Panc1 (cell line): ENCODE measurements around the gene ATP2B2. TPM values are rescaled to one million over a fixed set of nuclear protein-coding genes. Genes with fewer than 3 reads are reported as not detected.

Source experiments
- ATAC-seq: fragments of 200-7000 bp; cut with Tn5 transposase; 2 replicates; pipeline ENCODE4 v1.9.1; 2020; ENCODE audit warnings: mild to moderate bottlenecking, moderate library complexity
- BruUV-seq: library from RNA; stranded (reverse); fragments of 400-500 nt; replicated peaks from 2 replicates; lab custom pipeline; 2021; lab: Mats Ljungman, UMichigan
- CTCF ChIA-PET: fragments of 300-600 bp; sonication (Branson Sonifier 250); formaldehyde crosslinking; loops from one replicate; lab custom pipeline; 2022; ENCODE audit warnings: antibody characterized with exemption; lab: Charles Lee
- POLR2A ChIA-PET: fragments of 300-600 bp; sonication (Branson Sonifier 250); formaldehyde crosslinking; loops from one replicate; lab custom pipeline; 2022; ENCODE audit warnings: antibody characterized with exemption; lab: Charles Lee
- DNase-seq: peaks from one replicate; pipeline ENCODE4 v3.0.0-alpha.2; 2010; ENCODE audit warnings: low read depth, low spot score
- H3K27ac ChIP-seq: 2 replicates; pipeline ENCODE4 v1.5.1; 2011; ENCODE audit warnings: mild to moderate bottlenecking, low read length, inconsistent platforms
- H3K27me3 ChIP-seq: fragments of 200-500 bp; sonication (Bioruptor generic); 2 replicates; pipeline ENCODE4 v1.6.0; 2014; ENCODE audit warnings: low read length, inconsistent platforms; ENCODE audit not compliant: control insufficient read depth, insufficient read depth
- H3K36me3 ChIP-seq: fragments of 200-500 bp; sonication (Bioruptor generic); 2 replicates; pipeline ENCODE4 v1.5.1; 2014; ENCODE audit warnings: inconsistent platforms, mild to moderate bottlenecking, low read length, moderate library complexity; ENCODE audit not compliant: control insufficient read depth, insufficient read depth
- H3K4me1 ChIP-seq: 2 replicates; pipeline ENCODE4 v1.5.1; 2011; ENCODE audit warnings: inconsistent platforms, mild to moderate bottlenecking, low read length, moderate library complexity; ENCODE audit not compliant: control insufficient read depth, insufficient read depth
- H3K4me3 ChIP-seq, 2 experiments: 2 replicates each; pipeline ENCODE4 v1.5.1; 2011 to 2012; ENCODE audit warnings: low read depth in 2 of 2, low read length in 2 of 2, mild to moderate bottlenecking in 2 of 2, inconsistent platforms in 1 of 2, moderate library complexity in 1 of 2
- H3K9me3 ChIP-seq: fragments of 200-500 bp; sonication (Bioruptor generic); 2 replicates; pipeline ENCODE4 v1.5.1; 2014; ENCODE audit warnings: low read depth, mild to moderate bottlenecking, inconsistent platforms, low read length, moderate library complexity; ENCODE audit not compliant: control insufficient read depth, insufficient read depth
- POLR2AphosphoS5 ChIP-seq: IDR thresholded peaks from 2 replicates; pipeline ENCODE4 v1.6.1; 2012; ENCODE audit warnings: mild to moderate bottlenecking, low read depth, low read length, moderate library complexity
- SIN3A ChIP-seq: IDR thresholded peaks from 2 replicates; pipeline ENCODE4 v1.6.1; 2012; ENCODE audit warnings: low read depth, mild to moderate bottlenecking, low read length, moderate library complexity, borderline replicate concordance; ENCODE audit not compliant: insufficient read depth
- TCF7L2 ChIP-seq: IDR thresholded peaks from 2 replicates; pipeline ENCODE4 v1.6.1; 2011; ENCODE audit warnings: mild to moderate bottlenecking, low read depth, low read length, inconsistent platforms
- in situ Hi-C: cut with HindIII; loops from 2 replicates; pipeline ENCODE4 v1.10.0; 2016; ENCODE audit warnings: low sequenced_read_pairs, low pct_unique_long_range_greater_than_20kb
- intact Hi-C: fragments of 100-400 bp; cut with micrococcal nuclease; formaldehyde crosslinking; loops from one replicate; pipeline ENCODE4 v1.10.0; 2022; ENCODE audit not compliant: unreplicated experiment
- total RNA-seq: library from RNA; stranded (reverse); gene quantifications from one replicate; pipeline ENCODE4 v1.2.1, GENCODE V29; 2021; ENCODE audit not compliant: unreplicated experiment
- TF ChIP-seq, protein P1 (sequence below), 2 experiments: IDR thresholded peaks; 2 replicates each; pipeline ENCODE4 v1.6.1; 2011 to 2012; ENCODE audit warnings: low read depth in 2 of 2, control low read depth in 1 of 2, low read length in 1 of 2, mild to moderate bottlenecking in 1 of 2, moderate library complexity in 1 of 2; ENCODE audit not compliant: insufficient read depth in 1 of 2
- TF ChIP-seq, protein P2 (sequence below): fragments of 450-650 bp; IDR thresholded peaks from 2 replicates; pipeline ENCODE4 v1.5.1; 2017; ENCODE audit warnings: mild to moderate bottlenecking

The ATP2B2 gene
- total RNA-seq, 1 experiment from 2014 or later = not detected

DNA sequence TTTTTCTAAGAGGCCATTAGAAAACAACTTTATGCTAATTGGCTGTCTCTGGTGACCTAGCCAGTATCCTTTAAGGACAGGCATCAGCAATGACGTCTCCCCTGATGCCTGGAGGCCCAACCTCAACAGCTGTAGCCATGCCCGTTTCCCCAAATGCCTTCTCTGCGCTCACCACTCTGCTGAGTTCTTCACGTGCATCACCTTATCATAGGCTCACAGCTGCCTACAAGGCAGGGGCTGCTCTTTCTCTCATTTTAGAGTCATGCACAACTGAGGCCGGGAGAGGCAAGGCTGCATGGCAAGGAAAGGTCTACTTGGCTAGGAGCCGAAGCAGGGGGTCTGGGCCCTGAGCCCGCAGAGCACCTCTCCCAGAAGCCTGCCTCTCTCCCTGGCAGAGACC lies 140.6 kb downstream of the ATP2B2 start:
- no peak overlapping the region for H3K4me3 ChIP-seq
- DNase-seq (no peak), ATAC-seq (no peak)
- TF ChIP-seq, protein P1, sequence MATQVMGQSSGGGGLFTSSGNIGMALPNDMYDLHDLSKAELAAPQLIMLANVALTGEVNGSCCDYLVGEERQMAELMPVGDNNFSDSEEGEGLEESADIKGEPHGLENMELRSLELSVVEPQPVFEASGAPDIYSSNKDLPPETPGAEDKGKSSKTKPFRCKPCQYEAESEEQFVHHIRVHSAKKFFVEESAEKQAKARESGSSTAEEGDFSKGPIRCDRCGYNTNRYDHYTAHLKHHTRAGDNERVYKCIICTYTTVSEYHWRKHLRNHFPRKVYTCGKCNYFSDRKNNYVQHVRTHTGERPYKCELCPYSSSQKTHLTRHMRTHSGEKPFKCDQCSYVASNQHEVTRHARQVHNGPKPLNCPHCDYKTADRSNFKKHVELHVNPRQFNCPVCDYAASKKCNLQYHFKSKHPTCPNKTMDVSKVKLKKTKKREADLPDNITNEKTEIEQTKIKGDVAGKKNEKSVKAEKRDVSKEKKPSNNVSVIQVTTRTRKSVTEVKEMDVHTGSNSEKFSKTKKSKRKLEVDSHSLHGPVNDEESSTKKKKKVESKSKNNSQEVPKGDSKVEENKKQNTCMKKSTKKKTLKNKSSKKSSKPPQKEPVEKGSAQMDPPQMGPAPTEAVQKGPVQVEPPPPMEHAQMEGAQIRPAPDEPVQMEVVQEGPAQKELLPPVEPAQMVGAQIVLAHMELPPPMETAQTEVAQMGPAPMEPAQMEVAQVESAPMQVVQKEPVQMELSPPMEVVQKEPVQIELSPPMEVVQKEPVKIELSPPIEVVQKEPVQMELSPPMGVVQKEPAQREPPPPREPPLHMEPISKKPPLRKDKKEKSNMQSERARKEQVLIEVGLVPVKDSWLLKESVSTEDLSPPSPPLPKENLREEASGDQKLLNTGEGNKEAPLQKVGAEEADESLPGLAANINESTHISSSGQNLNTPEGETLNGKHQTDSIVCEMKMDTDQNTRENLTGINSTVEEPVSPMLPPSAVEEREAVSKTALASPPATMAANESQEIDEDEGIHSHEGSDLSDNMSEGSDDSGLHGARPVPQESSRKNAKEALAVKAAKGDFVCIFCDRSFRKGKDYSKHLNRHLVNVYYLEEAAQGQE (IDR thresholded peaks at IDR 0.05; ENCODE audit: insufficient read depth in 1 of 2, low read depth in 2 of 2, low read length in 1 of 2) = no peak
- TF ChIP-seq, protein P2, sequence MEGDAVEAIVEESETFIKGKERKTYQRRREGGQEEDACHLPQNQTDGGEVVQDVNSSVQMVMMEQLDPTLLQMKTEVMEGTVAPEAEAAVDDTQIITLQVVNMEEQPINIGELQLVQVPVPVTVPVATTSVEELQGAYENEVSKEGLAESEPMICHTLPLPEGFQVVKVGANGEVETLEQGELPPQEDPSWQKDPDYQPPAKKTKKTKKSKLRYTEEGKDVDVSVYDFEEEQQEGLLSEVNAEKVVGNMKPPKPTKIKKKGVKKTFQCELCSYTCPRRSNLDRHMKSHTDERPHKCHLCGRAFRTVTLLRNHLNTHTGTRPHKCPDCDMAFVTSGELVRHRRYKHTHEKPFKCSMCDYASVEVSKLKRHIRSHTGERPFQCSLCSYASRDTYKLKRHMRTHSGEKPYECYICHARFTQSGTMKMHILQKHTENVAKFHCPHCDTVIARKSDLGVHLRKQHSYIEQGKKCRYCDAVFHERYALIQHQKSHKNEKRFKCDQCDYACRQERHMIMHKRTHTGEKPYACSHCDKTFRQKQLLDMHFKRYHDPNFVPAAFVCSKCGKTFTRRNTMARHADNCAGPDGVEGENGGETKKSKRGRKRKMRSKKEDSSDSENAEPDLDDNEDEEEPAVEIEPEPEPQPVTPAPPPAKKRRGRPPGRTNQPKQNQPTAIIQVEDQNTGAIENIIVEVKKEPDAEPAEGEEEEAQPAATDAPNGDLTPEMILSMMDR = no peak
- TF ChIP-seq TCF7L2 (no peak), POLR2AphosphoS5 (no peak), SIN3A (no peak)
- in situ Hi-C loops = no loop called here
- POLR2A ChIA-PET = interaction anchor here (0.6 kb wide), 1 partner anchor 28 kb away, joined by 5 read pairs; no protein-coding TSS in a partner anchor
- no peaks in the 10 kb centered on the region for H3K9me3 ChIP-seq
- no peaks in the 10 kb centered on the region for H3K4me1 ChIP-seq
- H3K27me3 ChIP-seq = no peaks in the 10 kb centered on the region
- no peak overlapping the region for H3K27ac ChIP-seq
- no TSS peak for BruUV-seq
- CTCF ChIA-PET = no interaction called here
- intact Hi-C loops = no loop called here
- no peaks in the 10 kb centered on the region for H3K36me3 ChIP-seq

DNA sequence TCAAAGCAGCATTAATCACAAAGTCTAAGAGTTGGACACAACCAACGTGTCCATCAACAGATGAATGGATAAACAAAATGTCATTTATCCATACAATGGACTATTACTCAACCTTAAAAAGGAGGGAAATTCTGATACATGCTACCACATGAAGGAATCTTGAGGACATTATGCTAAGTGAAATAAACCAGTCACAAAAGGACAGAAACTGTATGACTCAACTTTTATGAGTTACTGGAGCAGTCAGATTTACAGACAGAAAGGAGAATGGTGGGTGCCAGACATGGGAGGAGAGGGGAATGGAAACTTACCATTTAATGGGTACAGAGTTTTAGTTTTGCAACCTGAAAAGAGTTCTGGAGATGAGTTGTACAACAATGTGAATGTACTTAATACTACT lies 141.5 kb downstream of the ATP2B2 start:
- CTCF ChIA-PET = no interaction called here

More for the DNA sequence above, 141.5 kb downstream of the ATP2B2 start:
- DNase-seq (no peak), ATAC-seq (no peak)
- Histone ChIP-seq H3K27ac (no peak overlapping the region), H3K4me3 (no peak overlapping the region), H3K4me1 (no peaks in the 10 kb centered on the region), H3K9me3 (no peaks in the 10 kb centered on the region), H3K36me3 (no peaks in the 10 kb centered on the region), H3K27me3 (no peaks in the 10 kb centered on the region)
- no peak for TF ChIP-seq SIN3A
- TF ChIP-seq, protein P1 (IDR thresholded peaks at IDR 0.05; ENCODE audit: insufficient read depth in 1 of 2, low read depth in 2 of 2, low read length in 1 of 2) = no peak
- TF ChIP-seq TCF7L2 = no peak
- TF ChIP-seq, protein P2 = no peak
- no peak for TF ChIP-seq POLR2AphosphoS5
- in situ Hi-C loops (no loop called here), intact Hi-C loops (no loop called here)
- POLR2A ChIA-PET = no interaction called here
- BruUV-seq = no TSS peak
